Fibroblast of lung (primary cell): ENCODE data around the gene BEX2.

Experiments
- EZH2 ChIP-seq: IDR thresholded peaks from 2 replicates; pipeline ENCODE4 v1.5.1; 2012; ENCODE audit warnings: low read length, control low read depth, mild to moderate bottlenecking; ENCODE audit errors: missing control alignments
- TF ChIP-seq, protein P1 (sequence below), 2 donors: IDR thresholded peaks in 1 of 2; conservative IDR thresholded peaks in 1 of 2; 1 replicate in 1 of 2; 2 replicates in 1 of 2; pipeline ENCODE4 v1.5.1; 2011 to 2012; ENCODE audit warnings: low read length in 2 of 2, control low read depth in 1 of 2, inconsistent platforms in 1 of 2, low read depth in 1 of 2, mild to moderate bottlenecking in 1 of 2

DNA sequence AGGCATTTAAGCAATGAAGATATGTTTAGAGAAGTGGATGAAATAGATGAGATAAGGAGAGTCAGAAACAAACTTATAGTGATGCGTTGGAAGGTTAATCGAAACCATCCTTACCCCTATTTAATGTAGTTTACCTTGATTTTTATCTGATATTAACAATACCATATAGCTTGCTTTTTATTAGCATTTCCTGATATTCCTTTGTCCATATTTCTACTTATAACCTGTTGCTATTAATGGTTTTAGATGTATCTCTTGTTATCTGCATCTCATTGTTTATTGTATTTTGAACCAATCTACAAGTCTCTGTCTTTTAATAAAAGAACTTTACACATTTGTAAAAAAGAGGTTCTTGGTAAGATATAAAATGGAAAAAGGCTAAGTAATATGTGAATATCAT lies 47.1 kb upstream of the BEX2 start:
- TF ChIP-seq, protein P1, sequence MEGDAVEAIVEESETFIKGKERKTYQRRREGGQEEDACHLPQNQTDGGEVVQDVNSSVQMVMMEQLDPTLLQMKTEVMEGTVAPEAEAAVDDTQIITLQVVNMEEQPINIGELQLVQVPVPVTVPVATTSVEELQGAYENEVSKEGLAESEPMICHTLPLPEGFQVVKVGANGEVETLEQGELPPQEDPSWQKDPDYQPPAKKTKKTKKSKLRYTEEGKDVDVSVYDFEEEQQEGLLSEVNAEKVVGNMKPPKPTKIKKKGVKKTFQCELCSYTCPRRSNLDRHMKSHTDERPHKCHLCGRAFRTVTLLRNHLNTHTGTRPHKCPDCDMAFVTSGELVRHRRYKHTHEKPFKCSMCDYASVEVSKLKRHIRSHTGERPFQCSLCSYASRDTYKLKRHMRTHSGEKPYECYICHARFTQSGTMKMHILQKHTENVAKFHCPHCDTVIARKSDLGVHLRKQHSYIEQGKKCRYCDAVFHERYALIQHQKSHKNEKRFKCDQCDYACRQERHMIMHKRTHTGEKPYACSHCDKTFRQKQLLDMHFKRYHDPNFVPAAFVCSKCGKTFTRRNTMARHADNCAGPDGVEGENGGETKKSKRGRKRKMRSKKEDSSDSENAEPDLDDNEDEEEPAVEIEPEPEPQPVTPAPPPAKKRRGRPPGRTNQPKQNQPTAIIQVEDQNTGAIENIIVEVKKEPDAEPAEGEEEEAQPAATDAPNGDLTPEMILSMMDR (conservative IDR thresholded peaks at IDR 0.05 in 1 of 2, IDR thresholded peaks at IDR 0.05 in 1 of 2; ENCODE audit: low read depth in 1 of 2, low read length in 2 of 2) = no peak
- TF ChIP-seq EZH2 = no peak
